Body of pancreas (tissue), 4 donors: ENCODE results near the gene GALNT7.

Experiments
- CTCF ChIP-seq, 7 experiments: fragments of 450-650 bp in 4 of 7; fragments of 200-600 bp in 3 of 7; sonication (generic) in 3 of 7; IDR thresholded peaks; one replicate each; pipeline ENCODE4 v1.5.1; 2016 to 2019; ENCODE audit warnings: antibody characterized with exemption in 7 of 7
- POLR2A ChIP-seq, 3 donors: fragments of 450-650 bp; IDR thresholded peaks; one replicate each; pipeline ENCODE4 v1.6.1; 2016; ENCODE audit warnings: antibody characterized with exemption in 3 of 3, mild to moderate bottlenecking in 2 of 3

DNA sequence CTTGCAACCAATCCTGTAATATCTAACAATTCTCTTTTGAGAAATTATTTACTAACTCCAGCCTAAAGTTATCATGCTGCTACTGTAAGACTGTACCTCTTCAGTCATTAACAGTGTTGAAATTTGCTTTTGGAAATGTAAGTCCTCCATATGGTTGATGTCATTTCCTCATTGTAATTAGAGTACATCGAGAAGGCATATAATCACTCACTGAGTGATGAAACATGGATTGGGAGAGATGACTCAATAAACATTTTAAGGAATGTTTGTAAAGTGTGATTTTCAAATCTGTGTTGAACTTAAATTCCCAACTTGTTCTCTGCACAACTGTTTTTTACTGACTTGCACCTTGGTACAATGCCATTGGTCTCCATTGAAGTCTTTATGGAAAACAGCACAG lies 104.4 kb downstream of the GALNT7 start:
- TF ChIP-seq CTCF (IDR thresholded peaks at IDR 0.05) (no peak), POLR2A (IDR thresholded peaks at IDR 0.05) (no peak)
